Heart left ventricle (tissue), 16 donors: ENCODE data around the gene STRIP1. TPM values are rescaled to one million over a fixed set of nuclear protein-coding genes. Genes with fewer than 3 reads are reported as not detected.

Source experiments
- ATAC-seq, 4 donors: fragments of 200-7000 bp; cut with Tn5 transposase; one replicate each; pipeline ENCODE4 v1.9.1; 2020 to 2022; ENCODE audit warnings: moderate library complexity in 4 of 4, mild to moderate bottlenecking in 3 of 4, moderate number of reproducible peaks in 1 of 4
- DNase-seq, 5 donors: peaks; one replicate each; pipeline ENCODE4 v3.0.0-alpha.2; 2020
- H3K27ac ChIP-seq, 12 donors: fragments of 200-600 bp; sonication (generic) in 4 of 12; one replicate each; pipeline versions ENCODE4 v1.5.0 to v1.8.0; 2016 to 2022; ENCODE audit warnings: mild to moderate bottlenecking in 2 of 12
- H3K27me3 ChIP-seq, 9 donors: fragments of 200-600 bp; sonication (generic) in 2 of 9; one replicate each; pipeline versions ENCODE4 v1.5.1 to v1.8.0; 2016 to 2022; ENCODE audit warnings: mild to moderate bottlenecking in 3 of 9
- H3K36me3 ChIP-seq, 9 donors: fragments of 200-600 bp; sonication (generic) in 2 of 9; one replicate each; pipeline versions ENCODE4 v1.5.0 to v1.8.0; 2018 to 2022; ENCODE audit warnings: mild to moderate bottlenecking in 2 of 9
- H3K4me1 ChIP-seq, 12 donors: fragments of 200-600 bp; sonication (generic) in 4 of 12; one replicate each; pipeline versions ENCODE4 v1.5.0 to v1.8.0; 2016 to 2022; ENCODE audit warnings: mild to moderate bottlenecking in 3 of 12
- H3K4me3 ChIP-seq, 12 donors: fragments of 200-600 bp; sonication (generic) in 4 of 12; one replicate each; pipeline versions ENCODE4 v1.5.0 to v1.8.0; 2017 to 2022; ENCODE audit warnings: mild to moderate bottlenecking in 9 of 12, moderate library complexity in 4 of 12
- H3K9me3 ChIP-seq, 12 donors: fragments of 200-600 bp; sonication (generic) in 4 of 12; one replicate each; pipeline versions ENCODE4 v1.5.0 to v1.8.0; 2016 to 2022; ENCODE audit warnings: mild to moderate bottlenecking in 1 of 12
- CTCF ChIP-seq, 12 donors: fragments of 200-600 bp; sonication (generic) in 4 of 12; IDR thresholded peaks; one replicate each; pipeline versions ENCODE4 v1.5.0 to v1.8.0; 2018 to 2022; ENCODE audit warnings: antibody characterized with exemption in 12 of 12, mild to moderate bottlenecking in 5 of 12
- POLR2A ChIP-seq, 2 donors: fragments of 450-650 bp; IDR thresholded peaks; one replicate each; pipeline ENCODE4 v1.6.1; 2017; ENCODE audit warnings: antibody characterized with exemption in 2 of 2, mild to moderate bottlenecking in 2 of 2, moderate library complexity in 2 of 2
- WGBS, 4 donors: extraction: QIAGEN DNeasy Blood & Tissue Kit in 2 of 4; methylation state at CpG; one replicate each; pipeline versions ENCODE4 v1.1.5 to v1.1.7; 2013 to 2018; 5-methylcytosine and 5-hydroxymethylcytosine counted together
- intact Hi-C, 10 donors: fragments of 100-400 bp; cut with DNase I; formaldehyde crosslinking; loops; one replicate each; pipeline versions ENCODE4 v1.11.1 to v1.14.2; 2022
- polyA plus RNA-seq, 2 donors: library from polyadenylated mRNA; stranded (reverse); fragments of 200-250 nt; gene quantifications; one replicate each; pipeline ENCODE4 v1.2.3, GENCODE V29; 2013
- total RNA-seq, 9 donors: library from RNA; depleted of rRNA in 2 of 9; stranded (reverse); fragments of >200 nt in 2 of 9; fragmentation: NEBNext Ultra II Directional in 3 of 9; extraction: Animal tissue kit (Norgen Biotek cat#: 25700) in 3 of 9; gene quantifications; one replicate each; pipeline versions ENCODE4 v1.1.0 to v1.2.4, GENCODE V29; 2016 to 2023
- donor health status: ischemic (EF 13 %, LVEDD 7.1; RV severe dilation, severe dysfunction).
- donor health status: healthy with polysubstance abuse.
- donor health status: DM: no; HTN: yes; CAD: no.
- donor health status: DM: no; HTN: no; CAD: no.
- donor health status: ischemic (EF 25% LVEDD 6.9; RV normal size, moderate dysfunction).
- donor health status: ischemic (EF 25% LVEDD 5.7; RV mildly dilated, moderate dysfunction).
- donor health status: healthy.
- donor health status: DM: yes; HTN: yes; CAD: no.
- donor health status: ischemic (EF 35%, LVEDD 5.7; RV mildly dilated, moderate dysfunction).
- donor health status: nonischemic (EF 11% LVEDD 7.7; RV severe dilation, severe dysfunction).
- donor health status: DM: yes; HTN: yes; CAD: no.
- donor health status: PGD.
- donor health status: ischemic (EF 29% LVEDD 5.4; RV normal size, mild dysfunction).
- donor health status: nonischemic (EF 23%, LVEDD 6.1; RV moderate dilation, normal function).

The STRIP1 gene
- total and polyA plus RNA-seq, 11 donors: 7.8 to 22.8 (median 19.0) TPM

DNA sequence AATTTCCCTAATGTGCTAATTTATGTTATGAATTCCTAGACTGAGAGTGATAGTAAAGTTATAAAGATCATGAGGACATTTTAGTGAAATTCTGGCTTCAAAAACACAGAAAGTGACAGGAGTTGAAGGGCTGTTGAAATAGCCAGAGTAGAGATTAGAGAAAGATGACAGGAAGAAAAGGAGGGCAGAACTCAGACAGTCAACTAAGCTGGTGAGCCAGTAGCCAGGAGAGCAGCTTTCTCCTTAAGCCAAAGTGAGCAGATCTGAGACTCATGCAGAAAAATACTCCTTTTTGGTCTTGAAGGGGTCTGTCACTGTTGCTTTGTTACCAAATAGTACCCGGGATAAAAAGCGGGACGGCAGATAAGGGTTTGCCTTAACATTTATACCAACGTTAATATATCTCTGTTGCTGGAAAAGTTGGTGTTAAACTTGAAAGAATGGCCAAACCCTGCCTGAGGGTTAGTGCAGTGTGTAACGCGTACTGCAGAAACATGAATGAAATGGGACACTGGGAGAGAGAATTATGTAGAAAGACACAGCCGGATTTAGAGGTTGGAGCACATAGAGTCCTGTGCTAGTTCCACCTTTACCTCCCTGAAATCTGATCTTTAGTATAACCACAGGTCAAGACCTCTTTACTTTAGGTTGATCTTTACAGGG is 37.1 kb upstream of the STRIP1 start:
- Histone ChIP-seq H3K36me3 (peaks cover 0 to 16% (median 4%) of the 10 kb centered on the region in 9 donors), H3K4me3 (no peak overlapping the region), H3K4me1 (peaks cover 0 to 65% (median 19%) of the 10 kb centered on the region in 12 donors), H3K27ac (peak overlapping the region in 1 of 12 donors; percentile 7), H3K9me3 (no peaks in the 10 kb centered on the region), H3K27me3 (no peaks in the 10 kb centered on the region)
- DNase-seq: no peak
- TF ChIP-seq CTCF (IDR thresholded peaks at IDR 0.05) (no peak), POLR2A (IDR thresholded peaks at IDR 0.05) (no peak)
- no peak for ATAC-seq
- intact Hi-C loops: no loop called here
- 59 to 73% (median 65%) methylated on average over 7 of the region's 7 CpGs for WGBS, 4 donors

DNA sequence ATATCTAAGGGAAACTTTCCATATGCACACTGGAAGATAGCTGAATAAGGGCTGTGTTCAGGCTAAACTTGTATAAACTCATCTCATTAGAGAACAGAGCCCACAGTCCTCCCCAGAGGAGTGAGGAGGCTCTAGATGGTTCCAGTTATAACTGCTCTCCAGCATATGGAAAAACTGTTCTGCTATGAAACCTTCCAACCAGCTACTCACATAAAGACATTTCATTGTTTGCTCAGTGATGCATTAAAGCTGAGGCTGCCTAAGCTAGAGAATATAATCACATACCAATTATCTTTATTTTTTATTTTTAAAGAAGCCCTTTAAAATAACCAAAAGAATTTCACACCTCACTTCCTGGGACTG is 36.6 kb upstream of the STRIP1 start:
- intact Hi-C loops: no loop called here
- H3K4me3 ChIP-seq: no peak overlapping the region
- peak overlapping the region in 1 of 12 donors; percentile 7 for H3K27ac ChIP-seq
- H3K4me1 ChIP-seq: peaks cover 0 to 65% (median 23%) of the 10 kb centered on the region in 12 donors
- ATAC-seq (no peak), DNase-seq (no peak)
- no peaks in the 10 kb centered on the region for H3K9me3 ChIP-seq
- H3K36me3 ChIP-seq: peaks cover 0 to 16% (median 4%) of the 10 kb centered on the region in 9 donors
- no peak for TF ChIP-seq CTCF (IDR thresholded peaks at IDR 0.05)
- H3K27me3 ChIP-seq: no peaks in the 10 kb centered on the region

DNA sequence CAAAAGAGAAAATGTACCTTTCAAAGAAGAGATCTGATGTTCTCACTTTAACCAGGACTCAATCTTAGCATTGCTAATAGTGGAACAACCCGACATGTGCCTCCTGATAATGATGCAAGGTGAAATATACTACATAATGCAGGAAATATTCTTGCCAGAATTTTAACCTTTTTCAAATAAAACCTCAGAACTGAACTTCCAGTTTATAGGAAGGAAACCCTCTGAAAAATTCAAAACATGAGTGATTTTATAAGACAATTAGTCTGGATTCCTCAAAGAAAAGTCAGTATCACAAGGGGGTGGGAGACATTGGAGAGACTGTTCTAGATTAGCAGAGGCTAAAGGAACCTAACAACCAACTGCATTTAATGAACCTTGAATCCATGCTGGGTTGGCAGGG is 31.7 kb upstream of the STRIP1 start:
- WGBS, 4 donors: 81 to 84% (median 83%) methylated on average over 1 of the region's 1 CpG
- H3K36me3 ChIP-seq: no peaks in the 10 kb centered on the region
- no peak overlapping the region for H3K4me3 ChIP-seq
- H3K4me1 ChIP-seq: peaks cover 5 to 66% (median 54%) of the 10 kb centered on the region in 12 donors
- DNase-seq: no peak
- peak overlapping the region in 1 of 12 donors; percentile 70 for H3K27ac ChIP-seq
- no peaks in the 10 kb centered on the region for H3K27me3 ChIP-seq
- ATAC-seq: no peak
- TF ChIP-seq POLR2A (IDR thresholded peaks at IDR 0.05) (no peak), CTCF (IDR thresholded peaks at IDR 0.05) (no peak)
- no peaks in the 10 kb centered on the region for H3K9me3 ChIP-seq
- intact Hi-C loops: no loop called here

GRCh38 chr1:110003747-110004428 is 30.5 kb upstream of the STRIP1 start:
- Histone ChIP-seq H3K27me3 (no peaks in the 10 kb centered on the region), H3K9me3 (no peaks in the 10 kb centered on the region), H3K4me1 (peaks cover 5 to 63% (median 50%) of the 10 kb centered on the region in 12 donors), H3K4me3 (peak overlapping the region in 3 of 12 donors; percentile 1 to 15 (median 10)), H3K36me3 (peaks cover 0 to 5% (median under 1%) of the 10 kb centered on the region in 9 donors), H3K27ac (peak overlapping the region; percentile 4 to 78 (median 66))
- peak; percentile 38 to 87 (median 80) for ATAC-seq
- WGBS, 4 donors: 21 to 35% (median 30%) methylated on average over 8 of the region's 8 CpGs
- peak in 4 of 5 donors; percentile 33 to 78 (median 56) for DNase-seq
- TF ChIP-seq POLR2A (IDR thresholded peaks at IDR 0.05) (no peak), CTCF (IDR thresholded peaks at IDR 0.05) (no peak)
- intact Hi-C loops: no loop called here
